GM19099 (cell line): Measurements from ENCODE around the gene TMEM132D.

Experiments
- POLR2A ChIP-seq: IDR thresholded peaks from 3 replicates; pipeline ENCODE4 v1.6.1; 2011; ENCODE audit warnings: low read depth; ENCODE audit not compliant: insufficient read length; ENCODE audit errors: extremely low read depth

The TMEM132D gene

DNA sequence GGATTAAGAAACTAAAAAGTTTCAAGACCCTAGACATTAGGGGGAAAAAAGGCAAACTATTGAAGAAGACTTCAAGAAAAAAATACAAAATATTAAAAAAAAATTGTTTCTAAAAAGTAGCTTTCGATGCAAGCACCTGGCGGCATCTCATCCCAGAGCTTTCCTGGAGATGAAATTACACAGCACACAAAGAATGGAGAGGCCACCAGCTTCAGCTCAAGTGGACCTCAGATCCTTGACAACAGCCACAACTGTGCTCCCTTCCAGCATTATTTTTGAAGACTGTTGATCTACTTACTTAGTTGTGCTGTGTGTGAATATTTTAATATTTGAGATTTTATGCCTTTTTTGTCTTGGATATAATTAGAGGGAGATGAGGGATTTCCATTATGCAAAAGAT is 571.5 kb downstream of the TMEM132D start:
- no peak for TF ChIP-seq POLR2A

DNA sequence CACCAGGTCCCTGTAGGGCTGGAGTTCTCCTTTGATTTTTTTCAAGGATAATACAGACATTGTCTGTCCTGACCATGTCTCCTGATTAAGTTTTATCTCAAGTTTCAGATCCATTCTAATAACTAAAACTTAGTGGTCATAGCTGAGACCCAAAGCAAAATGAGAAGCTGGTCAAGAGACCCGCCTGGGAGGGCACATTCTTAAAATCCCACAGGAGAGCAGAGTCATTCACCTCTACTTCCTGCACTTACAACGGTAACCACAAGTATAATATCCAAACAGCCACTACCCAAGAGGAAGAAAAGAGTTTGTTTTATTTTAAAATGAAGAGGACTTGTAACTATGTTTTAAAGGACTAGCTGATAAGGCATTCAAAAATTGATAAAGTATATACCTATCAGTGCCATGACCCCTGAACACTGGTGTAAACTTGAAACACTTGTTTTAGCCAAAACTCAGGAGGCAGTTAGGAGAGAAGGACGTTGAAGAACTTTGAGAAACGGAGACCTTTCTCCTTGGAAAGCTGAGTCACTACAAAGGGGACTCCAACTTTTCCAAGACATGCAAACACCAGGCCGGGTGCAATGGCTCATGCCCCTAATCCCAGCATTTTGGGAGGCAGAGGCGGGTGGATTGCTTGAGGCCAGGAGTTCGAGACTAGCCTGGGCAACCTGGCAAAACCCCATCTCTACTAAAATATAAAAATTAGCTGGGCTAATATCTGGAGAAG is 572.3 kb downstream of the TMEM132D start:
- TF ChIP-seq POLR2A: no peak

DNA sequence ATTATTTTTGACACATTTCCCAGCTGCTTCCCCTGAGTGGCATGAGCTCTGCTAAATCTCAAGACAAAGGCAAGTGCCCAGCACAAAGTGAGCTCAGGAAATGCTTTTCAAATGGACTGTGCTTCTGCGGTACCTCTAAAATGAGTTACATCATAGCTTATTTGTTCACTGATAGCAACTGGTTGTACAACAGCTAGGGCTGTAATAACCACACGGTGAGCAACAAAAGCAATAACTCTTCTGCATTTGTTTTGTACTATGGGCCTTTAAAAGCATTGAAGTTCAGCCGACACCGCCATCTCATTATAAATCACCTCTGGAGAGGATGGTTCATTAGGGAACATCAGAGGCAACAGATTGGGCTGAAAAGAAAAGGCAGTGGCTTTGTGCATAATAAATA is 575.6 kb downstream of the TMEM132D start:
- no peak for TF ChIP-seq POLR2A

DNA sequence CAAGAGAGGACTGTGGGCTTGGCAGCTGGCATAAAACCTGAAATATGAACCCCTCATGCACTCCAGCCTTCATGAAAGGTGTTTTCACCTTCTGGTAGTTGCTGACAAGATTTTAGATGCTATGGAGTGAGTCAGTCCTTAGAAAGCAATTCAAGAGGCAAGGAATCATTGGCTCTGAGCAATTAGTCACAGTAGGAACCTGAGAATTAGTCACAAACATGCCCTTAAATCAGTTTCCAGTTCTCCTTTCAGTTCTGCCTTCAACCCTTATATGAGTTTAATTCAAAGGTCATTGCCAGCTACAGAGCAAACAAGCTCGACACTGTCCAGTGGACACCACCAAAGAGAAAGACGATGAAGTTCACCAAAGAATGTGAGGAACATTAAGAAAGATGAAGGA is 578.3 kb downstream of the TMEM132D start:
- no peak for TF ChIP-seq POLR2A

DNA sequence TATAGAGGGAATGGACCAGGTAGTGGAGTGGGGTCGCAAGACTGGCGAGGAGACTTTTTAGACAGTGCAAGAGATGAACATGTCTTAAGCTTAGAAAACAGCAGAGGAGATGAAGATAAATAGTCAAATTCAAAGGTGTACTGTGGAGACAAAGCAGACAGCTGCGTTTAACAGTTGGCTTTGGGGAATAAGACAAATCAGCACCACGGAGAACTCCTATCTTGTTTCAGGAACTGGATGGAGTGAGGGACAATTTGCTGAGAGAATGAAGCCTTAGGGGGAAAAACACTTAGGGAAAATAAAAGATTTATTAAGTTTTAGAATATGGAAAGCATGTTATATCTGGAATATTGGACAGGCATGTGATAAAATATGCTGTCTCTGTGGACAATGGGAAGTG is 591.8 kb downstream of the TMEM132D start:
- no peak for TF ChIP-seq POLR2A

DNA sequence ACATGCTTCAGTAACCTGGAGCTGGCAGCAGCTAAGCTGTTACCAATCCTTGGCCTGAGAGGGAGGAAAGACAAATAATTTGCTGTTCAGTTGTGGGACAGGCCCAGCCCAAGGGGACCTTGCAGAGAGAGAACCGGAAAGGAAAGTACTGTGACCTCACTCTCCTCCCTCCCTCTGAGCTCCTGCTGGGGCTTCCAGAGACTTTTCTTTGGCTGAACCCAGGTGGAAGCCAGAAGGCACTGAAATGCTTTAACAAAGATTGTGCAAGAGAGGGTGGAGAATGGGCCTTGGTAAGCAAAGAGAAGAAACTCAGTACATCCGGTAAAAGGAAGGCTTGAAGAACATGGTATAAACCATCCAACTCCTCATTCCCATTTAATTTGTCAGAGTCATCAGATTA is 593.5 kb downstream of the TMEM132D start:
- no peak for TF ChIP-seq POLR2A

DNA sequence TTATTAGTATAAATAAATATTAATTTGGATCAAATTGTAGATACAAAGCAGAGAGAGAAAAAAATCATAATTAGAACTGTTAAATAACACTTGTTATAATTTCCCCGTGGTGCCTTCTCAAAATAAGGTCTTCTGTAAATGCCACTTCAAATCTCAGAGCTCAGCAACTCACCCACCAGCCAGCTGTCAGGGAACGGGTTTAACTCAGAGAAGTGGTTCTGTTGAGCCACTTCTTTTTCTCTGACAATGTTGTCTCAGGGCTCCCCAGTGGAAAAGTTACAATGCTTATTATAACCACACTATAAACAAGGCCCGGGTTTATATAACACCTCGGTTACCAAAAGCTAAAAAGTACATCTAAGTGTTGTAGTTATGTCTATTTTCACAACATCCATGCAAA is 598.0 kb downstream of the TMEM132D start:
- no peak for TF ChIP-seq POLR2A

DNA sequence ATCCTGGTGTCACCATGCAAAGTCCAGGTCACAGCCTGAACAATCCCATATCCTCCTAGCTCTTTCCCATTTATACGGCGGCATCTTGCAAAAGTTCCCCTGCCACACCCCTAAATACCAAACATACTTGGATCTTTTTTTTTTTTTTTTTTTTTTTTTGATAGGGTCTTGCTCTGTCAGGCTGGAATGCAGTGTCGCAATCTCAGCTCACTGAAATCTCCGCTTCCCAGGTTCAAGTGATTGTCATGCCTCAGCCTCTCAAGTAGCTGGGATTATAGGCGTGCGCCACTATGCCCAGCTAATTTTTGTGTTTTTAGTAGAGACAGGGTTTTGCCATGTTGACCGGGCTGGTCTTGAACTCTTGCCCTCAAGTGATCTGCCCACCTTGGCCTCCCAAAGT is 599.3 kb downstream of the TMEM132D start:
- no peak for TF ChIP-seq POLR2A

DNA sequence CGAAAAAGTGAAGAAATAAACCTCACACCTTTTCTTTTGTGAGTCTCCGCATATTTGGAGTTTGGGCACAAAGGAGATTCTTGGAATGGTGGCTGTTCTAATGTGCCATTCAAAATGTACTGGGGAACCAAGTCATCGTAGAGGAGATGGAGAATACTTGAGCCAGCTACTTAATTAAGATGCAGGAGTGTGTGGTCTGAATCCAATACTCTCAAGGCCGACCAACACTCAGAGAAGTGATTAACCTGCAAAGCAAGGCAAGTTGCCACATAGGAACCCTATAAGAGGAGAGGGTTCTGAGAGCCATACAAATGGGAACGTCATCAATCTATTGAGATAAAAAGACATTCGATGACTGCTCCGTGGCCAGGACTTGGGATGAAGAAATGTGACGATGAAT is 603.8 kb downstream of the TMEM132D start:
- no peak for TF ChIP-seq POLR2A

DNA sequence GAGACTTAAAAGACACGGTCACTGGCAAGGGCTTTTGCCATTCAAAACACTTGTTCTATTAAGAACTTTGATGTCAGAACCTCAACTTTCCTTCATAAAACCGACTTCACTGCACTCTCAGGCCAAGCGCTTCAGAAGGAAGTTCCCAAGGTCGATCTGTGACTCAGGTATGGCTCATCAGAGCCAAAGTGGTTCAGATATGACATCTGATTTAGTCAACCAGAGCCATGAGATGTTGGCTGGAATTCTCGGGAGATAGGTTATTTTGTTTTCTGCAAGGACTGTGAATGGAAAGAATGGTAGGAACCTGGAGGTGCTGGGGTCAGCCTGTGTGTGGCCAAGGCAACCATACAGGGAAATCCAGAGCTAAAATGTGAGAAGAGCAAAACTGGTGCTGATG is 604.9 kb downstream of the TMEM132D start:
- no peak for TF ChIP-seq POLR2A

DNA sequence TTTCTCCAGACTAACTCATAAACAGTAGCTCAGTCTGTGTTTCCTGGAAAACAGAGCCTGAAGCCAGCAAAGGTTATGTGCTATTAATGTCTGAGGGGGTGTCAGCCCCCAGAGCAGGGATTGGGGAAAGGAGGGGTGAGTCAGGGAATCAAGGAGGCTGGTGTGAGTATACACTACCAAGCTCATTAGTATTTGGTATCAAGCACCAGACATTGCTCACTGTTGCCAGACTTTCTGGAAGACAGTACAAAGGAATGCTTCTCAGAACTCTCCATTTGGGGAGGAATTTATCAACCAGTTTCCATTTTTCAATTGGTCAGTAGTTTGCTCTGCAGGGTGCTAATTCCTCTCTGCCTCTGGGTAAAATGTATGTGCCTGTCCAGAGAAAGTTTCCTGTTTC is 607.2 kb downstream of the TMEM132D start:
- TF ChIP-seq POLR2A: no peak

DNA sequence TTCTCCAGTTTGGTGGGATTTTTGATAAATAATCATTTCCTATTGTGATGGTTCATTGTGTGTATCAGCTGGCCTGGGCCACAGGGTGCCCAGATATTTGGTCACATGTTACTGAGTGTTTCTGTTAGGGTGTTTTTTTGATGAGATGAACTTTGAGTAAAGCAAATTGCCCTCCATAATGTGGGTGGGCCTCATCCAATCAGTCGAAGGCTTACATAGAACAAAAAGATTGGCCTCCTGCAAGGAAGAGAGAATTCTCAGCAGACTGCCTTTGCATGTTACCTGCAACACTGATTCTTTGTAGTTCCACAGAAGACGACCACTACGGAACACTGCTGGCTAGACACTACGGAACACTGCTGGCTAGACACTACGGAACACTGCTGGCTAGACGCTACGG is 609.0 kb downstream of the TMEM132D start:
- TF ChIP-seq POLR2A: no peak

DNA sequence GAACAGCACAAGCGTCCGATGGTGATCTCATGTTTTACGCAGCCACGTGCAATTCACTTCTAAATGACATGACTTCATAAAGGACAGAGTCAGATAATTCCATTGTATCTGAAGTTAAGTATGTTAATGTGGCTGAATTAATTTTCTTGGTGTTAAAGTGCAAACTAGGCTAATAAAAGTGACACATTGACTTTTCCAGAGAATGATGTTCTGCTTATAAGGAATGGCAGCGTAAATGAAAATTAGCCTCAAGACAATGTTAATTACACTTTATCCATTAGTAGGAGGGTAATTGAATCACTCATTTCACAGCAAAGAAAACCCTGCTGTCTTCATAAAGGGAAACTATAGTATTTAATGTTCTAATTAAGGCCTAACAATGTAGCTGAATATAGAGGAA is 624.1 kb downstream of the TMEM132D start:
- no peak for TF ChIP-seq POLR2A

DNA sequence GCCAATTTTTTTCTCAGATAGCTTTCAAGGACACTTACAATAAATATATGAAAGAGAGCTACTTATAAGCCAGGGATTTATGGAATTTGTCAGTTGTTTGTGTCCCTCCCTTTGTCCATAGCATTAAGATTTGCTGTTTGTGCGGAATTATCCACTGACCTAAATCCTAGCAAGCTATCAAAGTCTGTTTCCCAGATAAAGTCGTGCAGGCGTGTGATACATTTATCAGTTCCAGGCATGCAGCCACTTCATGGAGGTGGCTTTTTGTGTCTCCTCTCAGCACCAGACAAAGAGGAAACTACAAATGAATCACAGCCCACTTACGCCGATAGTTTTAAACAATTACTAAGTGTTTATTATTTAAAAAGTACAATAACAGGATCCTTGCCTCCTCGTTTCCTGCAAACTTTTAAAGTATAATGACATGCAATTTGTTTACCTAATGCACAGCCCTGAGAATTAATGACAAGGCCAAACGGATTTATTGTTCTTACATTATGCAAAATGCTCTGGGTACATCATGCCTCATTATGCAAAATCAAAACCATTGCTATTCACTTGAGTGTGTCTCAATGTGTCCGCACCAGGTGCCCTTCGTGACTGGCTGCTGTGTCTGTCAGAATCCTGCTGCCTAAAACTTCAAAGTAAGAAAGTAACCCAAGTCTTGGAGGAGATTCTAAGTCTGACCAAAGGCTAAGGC is 627.3 kb downstream of the TMEM132D start:
- TF ChIP-seq POLR2A: no peak

DNA sequence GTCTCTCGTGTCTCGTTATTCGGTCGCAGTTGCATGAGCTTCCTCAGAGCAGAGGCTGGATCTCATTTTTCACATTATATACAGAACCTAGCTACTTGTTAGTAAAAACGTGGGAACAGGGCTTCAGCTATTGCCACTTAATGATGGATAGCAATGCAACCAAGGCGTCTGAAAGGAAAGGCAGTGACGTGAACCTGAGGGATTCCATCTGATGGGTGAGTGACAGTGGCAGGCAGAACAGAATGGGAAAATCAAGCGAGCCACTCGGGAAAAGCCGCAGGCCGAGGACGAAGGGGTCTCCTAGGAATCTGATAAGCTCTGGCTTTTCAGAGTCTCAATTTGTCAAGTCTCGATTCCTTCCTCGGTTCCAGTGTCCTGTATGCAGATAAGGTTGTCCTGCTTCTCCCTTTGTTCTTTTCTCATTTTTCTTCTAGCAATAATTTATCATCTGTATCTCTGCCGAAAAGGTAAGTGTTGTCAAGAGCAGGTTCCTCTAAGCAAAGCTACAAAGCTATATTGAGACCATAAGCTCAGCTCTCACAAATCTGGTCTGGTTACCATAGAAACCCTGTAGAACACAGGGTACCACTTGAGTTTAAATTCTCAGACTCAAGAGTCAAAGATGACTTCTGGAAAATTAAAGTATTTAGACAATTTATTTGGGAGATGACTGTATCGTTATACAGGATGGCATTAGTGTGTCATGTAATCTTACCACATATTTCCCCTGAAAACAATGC is 633.9 kb downstream of the TMEM132D start:
- no peak for TF ChIP-seq POLR2A

DNA sequence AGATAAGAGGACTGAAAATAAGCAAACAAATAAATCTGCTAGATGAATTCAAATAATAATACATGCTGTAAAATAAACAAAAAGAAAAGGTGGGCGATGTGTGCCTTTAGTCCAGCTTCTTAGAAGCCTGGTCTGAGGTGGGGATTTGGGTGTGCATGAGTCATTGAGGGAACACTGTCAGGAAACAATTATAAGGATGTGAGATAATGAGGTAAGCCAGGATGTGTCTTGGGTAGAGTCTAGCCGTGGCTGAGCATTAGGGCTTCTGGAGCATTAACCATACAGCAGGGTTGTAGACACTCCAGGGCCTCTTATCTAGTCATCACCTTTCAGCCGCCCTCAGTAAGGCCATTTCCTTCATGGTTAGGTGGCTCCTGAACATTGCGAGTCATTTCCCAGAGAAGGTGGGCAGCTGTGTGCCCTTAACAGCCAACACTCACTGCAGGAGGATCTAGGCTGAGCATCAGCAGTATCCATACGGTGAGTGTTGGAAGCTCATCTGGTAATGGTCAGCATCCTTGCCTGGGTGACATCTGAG is 645.0 kb downstream of the TMEM132D start:
- TF ChIP-seq POLR2A: no peak

DNA sequence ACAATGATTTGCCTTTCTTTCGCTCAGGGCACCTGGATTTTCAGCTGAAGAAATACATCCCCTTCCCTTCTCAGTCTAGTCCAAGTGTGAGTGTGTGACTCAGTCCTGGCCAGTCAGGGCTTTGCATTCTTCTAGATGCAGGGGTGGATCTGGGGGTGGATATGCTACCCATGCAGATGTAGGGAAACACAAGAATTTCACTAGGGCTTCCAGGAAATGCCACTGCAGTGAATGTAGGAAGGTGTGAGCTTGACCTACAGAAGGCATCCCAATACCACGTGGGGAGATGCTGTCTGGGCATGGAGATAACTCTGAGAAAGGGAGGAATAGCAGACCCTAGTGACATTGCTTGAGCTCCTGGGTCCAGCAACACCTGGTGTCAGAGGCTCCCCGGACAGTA is 646.3 kb downstream of the TMEM132D start:
- TF ChIP-seq POLR2A: no peak

DNA sequence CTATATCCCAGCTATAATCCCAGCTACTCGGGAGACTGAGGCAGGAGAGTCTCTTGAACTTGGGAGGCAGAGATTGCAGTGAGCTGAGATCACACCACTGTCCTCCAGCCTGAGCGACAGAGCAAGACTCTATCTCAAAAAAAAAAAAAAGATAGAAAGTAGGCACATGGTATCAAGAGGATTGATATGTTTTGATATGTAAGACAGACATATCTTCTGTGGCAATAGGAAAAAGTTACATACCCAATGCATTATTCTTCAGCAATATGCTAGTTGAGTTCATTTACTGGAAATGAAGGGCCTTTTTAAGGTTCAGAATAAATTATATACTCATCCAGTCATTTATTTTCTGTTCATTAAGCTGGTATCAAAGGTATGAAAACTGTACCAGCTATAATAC is 657.2 kb downstream of the TMEM132D start:
- no peak for TF ChIP-seq POLR2A
